Suppressor macrophage treated with lipopolysaccharide for 1 hour (primary cell): ENCODE measurements around the gene H19.

Experiments used
- DNase-seq, 3 donors: peaks; one replicate each; pipeline ENCODE4 v3.0.0-alpha.2; 2020 to 2022

Gene H19

GRCh38 chr11:1946812-1947484 is 50.7 kb downstream of the H19 start, which contains the start of gene MRPL23:
MRPL23 (plus strand) TSS chr11:1947332; CDS start chr11:1947363, 31 bp downstream.
- no peak for DNase-seq
